HepG2 (cell line): ENCODE measurements around the gene NOP58. TPM values are rescaled to one million over a fixed set of nuclear protein-coding genes. Genes with fewer than 3 reads are reported as not detected.

ENCODE experiments used
- DMAP1 ChIP-seq: IDR thresholded peaks from 2 replicates; pipeline ENCODE4 v1.6.1; 2016
- EHMT2 ChIP-seq: fragments of 200-600 bp; sonication (generic); IDR thresholded peaks from 2 replicates; pipeline ENCODE4 v1.7.0; 2017; ENCODE audit warnings: antibody characterized with exemption, low read depth, low read length, borderline replicate concordance
- FOXK2 ChIP-seq: fragments of 450-650 bp; IDR thresholded peaks from 2 replicates; pipeline ENCODE4 v1.6.1; 2016
- GATA4 ChIP-seq: sonication (generic); IDR thresholded peaks from 2 replicates; pipeline ENCODE4 v1.6.1; 2016; ENCODE audit warnings: antibody characterized with exemption, low read depth, borderline replicate concordance
- HIVEP1 ChIP-seq: sonication (generic); formaldehyde crosslinking; IDR thresholded peaks from 2 replicates; pipeline ENCODE4 v1.4.0; 2020; ENCODE audit warnings: mild to moderate bottlenecking, missing genetic modification reagents
- HOXA3 ChIP-seq: sonication (generic); formaldehyde crosslinking; IDR thresholded peaks from 2 replicates; pipeline ENCODE4 v1.5.0; 2020; ENCODE audit warnings: missing genetic modification reagents
- MAZ ChIP-seq, 2 experiments: sonication (generic) in 1 of 2; formaldehyde crosslinking in 1 of 2; IDR thresholded peaks; 2 replicates each; pipeline versions ENCODE4 v1.5.0 to v1.6.1; 2012 to 2020; ENCODE audit warnings: low read depth in 2 of 2, mild to moderate bottlenecking in 2 of 2, borderline replicate concordance in 1 of 2, improper control_type of control experiment in 1 of 2, low read length in 1 of 2, missing genetic modification reagents in 1 of 2, moderate library complexity in 1 of 2
- MYC ChIP-seq: sonication (generic); formaldehyde crosslinking; IDR thresholded peaks from 2 replicates; pipeline ENCODE4 v1.9.0; 2021; ENCODE audit warnings: missing genetic modification reagents, borderline replicate concordance
- PHF8 ChIP-seq: sonication (generic); formaldehyde crosslinking; IDR thresholded peaks from 2 replicates; pipeline ENCODE4 v1.5.0; 2020; ENCODE audit warnings: missing genetic modification reagents
- RARG ChIP-seq: sonication (generic); formaldehyde crosslinking; IDR thresholded peaks from 2 replicates; pipeline ENCODE4 v1.4.0; 2020; ENCODE audit warnings: low read depth, mild to moderate bottlenecking, missing genetic modification reagents
- SMYD3 ChIP-seq: sonication (generic); formaldehyde crosslinking; IDR thresholded peaks from 2 replicates; pipeline ENCODE4 v1.8.1; 2023; ENCODE audit warnings: mild to moderate bottlenecking, missing genetic modification reagents
- SRSF1 ChIP-seq: fragments of 200-400 bp; formaldehyde crosslinking; optimal IDR thresholded peaks from 2 replicates; pipeline ENCODE3; 2017; ENCODE audit warnings: mild to moderate bottlenecking, low read depth, low read length, moderate library complexity
- TAF1 ChIP-seq: sonication (generic); formaldehyde crosslinking; IDR thresholded peaks from 2 replicates; pipeline ENCODE4 v1.4.0; 2020; ENCODE audit warnings: missing genetic modification reagents
- U2AF1 ChIP-seq: fragments of 200-400 bp; formaldehyde crosslinking; optimal IDR thresholded peaks from 2 replicates; pipeline ENCODE3; 2017; ENCODE audit warnings: mild to moderate bottlenecking, low read depth, low read length
- ZBTB7B ChIP-seq: sonication (generic); formaldehyde crosslinking; IDR thresholded peaks from 2 replicates; pipeline ENCODE4 v1.4.0; 2020; ENCODE audit warnings: missing genetic modification reagents
- ZNF17 ChIP-seq: sonication (generic); formaldehyde crosslinking; IDR thresholded peaks from 2 replicates; pipeline ENCODE4 v1.5.0; 2020; ENCODE audit warnings: mild to moderate bottlenecking, missing genetic modification reagents
- ZNF44 ChIP-seq: sonication (generic); formaldehyde crosslinking; IDR thresholded peaks from 2 replicates; pipeline ENCODE4 v1.5.1; 2020; ENCODE audit warnings: mild to moderate bottlenecking, missing genetic modification reagents
- ZNF619 ChIP-seq: sonication (generic); formaldehyde crosslinking; IDR thresholded peaks from 2 replicates; pipeline ENCODE4 v1.4.0; 2020; ENCODE audit warnings: mild to moderate bottlenecking, missing genetic modification reagents
- ZNF703 ChIP-seq: sonication (generic); formaldehyde crosslinking; IDR thresholded peaks from 2 replicates; pipeline ENCODE4 v1.5.1; 2020; ENCODE audit warnings: missing genetic modification reagents, mild to moderate bottlenecking, moderate library complexity, borderline replicate concordance
- ZNF724P ChIP-seq: sonication (generic); formaldehyde crosslinking; IDR thresholded peaks from 2 replicates; pipeline ENCODE4 v1.8.0; 2022; ENCODE audit warnings: missing genetic modification reagents, borderline replicate concordance
- ZNF776 ChIP-seq: sonication (generic); formaldehyde crosslinking; IDR thresholded peaks from 2 replicates; pipeline ENCODE4 v1.4.0; 2020; ENCODE audit warnings: mild to moderate bottlenecking, missing genetic modification reagents
- polyA plus RNA-seq, 8 experiments: library from polyadenylated mRNA; depleted of rRNA in 3 of 8; stranded (reverse) in 7 of 8; unstranded in 1 of 8; fragments of >200 nt; fragmentation: Illumina TruSeq in 4 of 8; extraction: Trizol in 4 of 8; gene quantifications; 2 replicates each; pipeline versions ENCODE4 v1.2.1 to v1.2.3, GENCODE V29; 2011 to 2016; ENCODE audit warnings: low read depth in 4 of 8, missing spikeins in 1 of 8, mixed read lengths in 1 of 8; ENCODE audit not compliant: insufficient read depth in 1 of 8
- total RNA-seq, 5 experiments: library from RNA; depleted of rRNA; stranded (reverse); fragments of >200 nt; fragmentation: Illumina TruSeq; extraction: Trizol; gene quantifications; 2 replicates each; pipeline ENCODE4 v1.2.3, GENCODE V29; 2016; ENCODE audit warnings: low read depth in 1 of 5
- TF ChIP-seq, protein P1 (sequence below): sonication (generic); formaldehyde crosslinking; IDR thresholded peaks from 2 replicates; pipeline ENCODE4 v1.5.1; 2020; ENCODE audit warnings: mild to moderate bottlenecking, missing genetic modification reagents
- TF ChIP-seq, protein P2 (sequence below): IDR thresholded peaks from 2 replicates; pipeline ENCODE4 v1.6.1; 2018; ENCODE audit warnings: missing genetic modification reagents, mild to moderate bottlenecking, missing compliant biosample characterization
- TF ChIP-seq, protein P3 (sequence below): sonication (generic); formaldehyde crosslinking; IDR thresholded peaks from 2 replicates; pipeline ENCODE4 v1.8.0; 2022; ENCODE audit warnings: missing genetic modification reagents, mild to moderate bottlenecking, borderline replicate concordance

Gene NOP58
- total and polyA plus RNA-seq, 2 of the 13 experiments (the other 11 are each of a cell fraction or from before 2014, with no cell fraction given): 74.9 to 203 TPM

DNA sequence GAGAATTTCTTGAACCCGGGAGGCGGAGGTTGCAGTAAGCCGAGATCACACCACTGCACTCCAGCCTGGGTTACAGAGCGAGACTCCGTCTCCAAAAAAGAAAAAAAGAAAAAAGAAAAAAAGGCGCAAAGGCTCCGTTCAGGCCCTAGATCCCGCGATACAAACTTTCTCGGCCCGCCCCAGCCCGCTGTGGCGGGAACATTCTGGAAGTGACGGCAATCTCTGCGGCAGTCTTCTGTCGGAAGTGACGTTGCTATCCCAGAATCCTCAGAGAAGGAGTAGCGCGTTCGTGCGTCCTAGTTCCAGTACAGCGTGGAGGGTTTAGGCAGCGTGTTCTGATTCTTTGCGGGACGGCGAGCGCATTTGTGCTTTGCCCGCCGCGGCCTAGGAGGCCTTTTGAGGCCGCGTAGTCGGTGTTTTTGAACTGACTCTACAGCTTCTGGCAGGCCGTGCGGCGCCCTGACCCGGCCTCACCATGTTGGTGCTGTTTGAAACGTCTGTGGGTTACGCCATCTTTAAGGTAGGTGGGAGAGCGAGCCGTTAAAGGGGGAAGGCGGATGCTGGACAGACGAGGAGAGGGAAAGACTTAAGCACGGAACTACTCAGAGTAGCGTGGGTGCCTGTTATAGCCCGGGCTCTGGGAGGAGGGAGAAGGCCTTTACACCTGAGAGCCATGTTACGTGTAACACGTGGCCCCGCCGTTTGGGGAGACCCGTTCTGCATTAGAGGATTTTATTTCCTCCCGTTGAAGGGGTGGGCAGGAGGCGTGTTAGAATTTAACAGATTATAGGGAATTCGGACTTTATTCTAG lies at the start of gene NOP58 (continued):
- TF ChIP-seq U2AF1: peak; percentile 70
- TF ChIP-seq SMYD3 (CRISPR knock-in tag): peak; percentile 97
- peak; percentile 64 for TF ChIP-seq ZNF776 (CRISPR knock-in tag)
- TF ChIP-seq ZNF724P (CRISPR knock-in tag): no peak; the same call in 1 of the 2 replicates
- TF ChIP-seq FOXK2: no peak; the same call in 1 of the 2 replicates
- no peak; the same call in none of the 2 replicates for TF ChIP-seq MAZ (IDR thresholded peaks at IDR 0.05; ENCODE audit: borderline replicate concordance, low read depth, low read length)
- TF ChIP-seq MAZ (CRISPR knock-in tag; IDR thresholded peaks at IDR 0.05; ENCODE audit: low read depth): peak; percentile 5; the same call in 1 of the 2 replicates
- peak; percentile 96 for TF ChIP-seq TAF1 (CRISPR knock-in tag)
- peak; percentile 99 for TF ChIP-seq MYC (CRISPR knock-in tag)
- TF ChIP-seq ZNF619: no peak
- TF ChIP-seq ZNF17: peak; percentile 93; the same call in 1 of the 2 replicates
- peak; percentile 98 for TF ChIP-seq PHF8 (CRISPR knock-in tag)
- TF ChIP-seq ZNF44 (CRISPR knock-in tag): peak; percentile 95
- TF ChIP-seq SRSF1: peak; percentile 91
- TF ChIP-seq, protein P1, sequence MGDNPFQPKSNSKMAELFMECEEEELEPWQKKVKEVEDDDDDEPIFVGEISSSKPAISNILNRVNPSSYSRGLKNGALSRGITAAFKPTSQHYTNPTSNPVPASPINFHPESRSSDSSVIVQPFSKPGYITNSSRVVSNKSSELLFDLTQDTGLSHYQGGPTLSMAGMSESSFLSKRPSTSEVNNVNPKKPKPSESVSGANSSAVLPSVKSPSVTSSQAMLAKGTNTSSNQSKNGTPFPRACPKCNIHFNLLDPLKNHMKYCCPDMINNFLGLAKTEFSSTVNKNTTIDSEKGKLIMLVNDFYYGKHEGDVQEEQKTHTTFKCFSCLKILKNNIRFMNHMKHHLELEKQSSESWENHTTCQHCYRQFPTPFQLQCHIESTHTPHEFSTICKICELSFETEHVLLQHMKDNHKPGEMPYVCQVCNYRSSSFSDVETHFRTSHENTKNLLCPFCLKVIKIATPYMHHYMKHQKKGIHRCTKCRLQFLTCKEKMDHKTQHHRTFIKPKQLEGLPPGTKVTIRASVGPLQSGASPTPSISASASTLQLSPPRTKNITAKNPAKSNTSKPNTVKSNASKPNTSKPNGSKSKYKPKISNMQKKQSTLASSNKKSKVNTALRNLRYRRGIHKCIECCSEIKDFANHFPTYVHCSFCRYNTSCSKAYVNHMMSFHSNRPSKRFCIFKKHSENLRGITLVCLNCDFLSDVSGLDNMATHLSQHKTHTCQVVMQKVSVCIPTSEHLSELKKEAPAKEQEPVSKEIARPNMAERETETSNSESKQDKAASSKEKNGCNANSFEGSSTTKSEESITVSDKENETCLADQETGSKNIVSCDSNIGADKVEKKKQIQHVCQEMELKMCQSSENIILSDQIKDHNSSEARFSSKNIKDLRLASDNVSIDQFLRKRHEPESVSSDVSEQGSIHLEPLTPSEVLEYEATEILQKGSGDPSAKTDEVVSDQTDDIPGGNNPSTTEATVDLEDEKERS: peak; percentile 94
- TF ChIP-seq ZNF703 (CRISPR knock-in tag): peak; percentile 94; the same call in 1 of the 2 replicates
- peak; percentile 66; the same call in 1 of the 2 replicates for TF ChIP-seq ZBTB7B (CRISPR knock-in tag)
- TF ChIP-seq HOXA3: peak; percentile 99
- 0 out of 2 replicates have a peak, but pooled peaks have one; percentile 49 for TF ChIP-seq RARG (CRISPR knock-in tag)
- peak; percentile 88; the same call in 1 of the 2 replicates for TF ChIP-seq GATA4
- TF ChIP-seq, protein P2, sequence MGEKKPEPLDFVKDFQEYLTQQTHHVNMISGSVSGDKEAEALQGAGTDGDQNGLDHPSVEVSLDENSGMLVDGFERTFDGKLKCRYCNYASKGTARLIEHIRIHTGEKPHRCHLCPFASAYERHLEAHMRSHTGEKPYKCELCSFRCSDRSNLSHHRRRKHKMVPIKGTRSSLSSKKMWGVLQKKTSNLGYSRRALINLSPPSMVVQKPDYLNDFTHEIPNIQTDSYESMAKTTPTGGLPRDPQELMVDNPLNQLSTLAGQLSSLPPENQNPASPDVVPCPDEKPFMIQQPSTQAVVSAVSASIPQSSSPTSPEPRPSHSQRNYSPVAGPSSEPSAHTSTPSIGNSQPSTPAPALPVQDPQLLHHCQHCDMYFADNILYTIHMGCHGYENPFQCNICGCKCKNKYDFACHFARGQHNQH: peak; percentile 90
- no peak for TF ChIP-seq EHMT2
- TF ChIP-seq HIVEP1 (CRISPR knock-in tag): peak; percentile 91
- TF ChIP-seq DMAP1 (CRISPR knock-in tag): peak; percentile 100
- TF ChIP-seq, protein P3, sequence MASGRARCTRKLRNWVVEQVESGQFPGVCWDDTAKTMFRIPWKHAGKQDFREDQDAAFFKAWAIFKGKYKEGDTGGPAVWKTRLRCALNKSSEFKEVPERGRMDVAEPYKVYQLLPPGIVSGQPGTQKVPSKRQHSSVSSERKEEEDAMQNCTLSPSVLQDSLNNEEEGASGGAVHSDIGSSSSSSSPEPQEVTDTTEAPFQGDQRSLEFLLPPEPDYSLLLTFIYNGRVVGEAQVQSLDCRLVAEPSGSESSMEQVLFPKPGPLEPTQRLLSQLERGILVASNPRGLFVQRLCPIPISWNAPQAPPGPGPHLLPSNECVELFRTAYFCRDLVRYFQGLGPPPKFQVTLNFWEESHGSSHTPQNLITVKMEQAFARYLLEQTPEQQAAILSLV: peak; percentile 90
